Common myeloid progenitor, CD34-positive (primary cell): ENCODE results near the gene MCTP2.

ENCODE experiments used
- CTCF ChIA-PET: fragments of 350-600 bp; sonication (Branson Sonifier 250); formaldehyde crosslinking; loops from one replicate; lab custom pipeline; 2021; ENCODE audit warnings: antibody characterized with exemption; lab: Charles Lee
- POLR2A ChIA-PET: fragments of 350-600 bp; sonication (Branson Sonifier 250); formaldehyde crosslinking; loops from one replicate; lab custom pipeline; 2021; ENCODE audit warnings: antibody characterized with exemption; lab: Charles Lee
- DNase-seq, 3 donors: peaks; one replicate each; pipeline versions ENCODE4 v3.0.0 to v3.0.0-alpha.2; 2013
- H3K27ac ChIP-seq, 2 experiments: 1 replicate in 1 of 2; 2 replicates in 1 of 2; pipeline ENCODE4 v1.7.0; 2013; ENCODE audit warnings: inconsistent platforms in 2 of 2, low read length in 2 of 2, mild to moderate bottlenecking in 2 of 2, low read depth in 1 of 2, moderate library complexity in 1 of 2; ENCODE audit not compliant: severe bottlenecking in 2 of 2, insufficient read depth in 1 of 2, poor library complexity in 1 of 2
- H3K27me3 ChIP-seq, 5 experiments: replicated peaks in 2 of 5; 1 replicate in 3 of 5; 2 replicates in 2 of 5; pipeline versions ENCODE4 v1.6.1 to v1.7.0; 2013; ENCODE audit warnings: low read length in 4 of 5, mild to moderate bottlenecking in 2 of 5, moderate library complexity in 2 of 5, inconsistent platforms in 1 of 5; ENCODE audit not compliant: insufficient read depth in 5 of 5, control insufficient read depth in 4 of 5
- H3K36me3 ChIP-seq, 4 experiments: 1 replicate in 2 of 4; 2 replicates in 2 of 4; pipeline versions ENCODE4 v1.6.1 to v1.7.0; 2013; ENCODE audit warnings: low read length in 3 of 4, control low read depth in 1 of 4, mild to moderate bottlenecking in 1 of 4; ENCODE audit not compliant: control insufficient read depth in 4 of 4, insufficient read depth in 4 of 4
- H3K4me1 ChIP-seq, 4 experiments: 1 replicate in 3 of 4; 2 replicates in 1 of 4; pipeline versions ENCODE4 v1.6.1 to v1.7.1; 2013; ENCODE audit warnings: low read length in 3 of 4, mild to moderate bottlenecking in 3 of 4, control low read depth in 1 of 4, inconsistent platforms in 1 of 4, moderate library complexity in 1 of 4; ENCODE audit not compliant: control insufficient read depth in 4 of 4, insufficient read depth in 4 of 4; ENCODE audit errors: control extremely low read depth in 1 of 4
- H3K4me3 ChIP-seq, 7 experiments: 1 replicate in 4 of 7; 2 replicates in 3 of 7; pipeline versions ENCODE4 v1.5.1 to v1.7.0; 2013; ENCODE audit warnings: mild to moderate bottlenecking in 7 of 7, low read length in 6 of 7, moderate library complexity in 6 of 7, inconsistent platforms in 2 of 7, low read depth in 2 of 7, control low read depth in 1 of 7; ENCODE audit not compliant: insufficient read depth in 4 of 7, control insufficient read depth in 1 of 7; ENCODE audit errors: extremely low read depth in 1 of 7
- H3K9me3 ChIP-seq, 5 experiments: 1 replicate in 4 of 5; 2 replicates in 1 of 5; pipeline versions ENCODE4 v1.6.1 to v1.7.1; 2013; ENCODE audit warnings: low read length in 4 of 5, mild to moderate bottlenecking in 2 of 5, inconsistent platforms in 1 of 5, low read depth in 1 of 5, moderate library complexity in 1 of 5; ENCODE audit not compliant: control insufficient read depth in 4 of 5, insufficient read depth in 2 of 5; ENCODE audit errors: control extremely low read depth in 1 of 5
- WGBS: methylation state at CpG from one replicate; pipeline ENCODE4 v1.1.5; 2013; ENCODE audit not compliant: insufficient coverage; 5-methylcytosine and 5-hydroxymethylcytosine counted together

MCTP2 gene

GRCh38 chr15:94524565-94524964 lies 293.2 kb downstream of the MCTP2 start:
- POLR2A ChIA-PET = no interaction called here
- DNase-seq = no peak
- H3K9me3 ChIP-seq = no peaks in the 10 kb centered on the region
- no peaks in the 10 kb centered on the region for H3K36me3 ChIP-seq
- no peak overlapping the region for H3K4me3 ChIP-seq
- WGBS = 89% methylated on average over 1 of the region's 2 CpGs
- H3K27me3 ChIP-seq = no peaks in the 10 kb centered on the region
- H3K27ac ChIP-seq = no peak overlapping the region
- CTCF ChIA-PET = no interaction called here
- no peaks in the 10 kb centered on the region for H3K4me1 ChIP-seq

GRCh38 chr15:94526071-94526689 lies 294.8 kb downstream of the MCTP2 start:
- peak in 2 of 3 donors; percentile 3 to 15 for DNase-seq
- WGBS = 80% methylated on average over 3 of the region's 5 CpGs
- Histone ChIP-seq H3K9me3 (no peaks in the 10 kb centered on the region), H3K27me3 (no peaks in the 10 kb centered on the region), H3K36me3 (no peaks in the 10 kb centered on the region), H3K27ac (no peak overlapping the region), H3K4me3 (no peak overlapping the region), H3K4me1 (no peaks in the 10 kb centered on the region)
- POLR2A ChIA-PET = no interaction called here
- CTCF ChIA-PET = interaction anchor here (1.3 kb wide), 1 partner anchor 21 kb away, joined by 3 read pairs; no protein-coding TSS in a partner anchor

DNA sequence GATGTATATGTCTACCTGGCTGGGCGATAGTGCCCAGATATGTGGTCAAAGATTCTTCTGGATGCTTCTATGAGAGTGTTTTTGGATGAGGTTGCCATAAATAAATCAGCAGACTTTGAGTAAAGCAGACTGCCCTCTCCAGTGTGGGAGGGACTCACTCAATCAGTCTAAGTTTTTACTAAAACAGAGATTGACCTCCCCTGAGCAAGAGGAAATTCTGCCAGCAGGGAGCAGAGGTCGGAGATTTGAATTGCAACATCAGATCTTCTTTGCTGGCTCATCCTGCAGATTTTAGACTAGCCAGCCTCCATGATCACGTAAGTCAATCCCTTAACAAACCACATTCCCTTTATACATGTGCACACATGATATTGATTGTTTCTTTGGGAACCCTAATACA lies 300.9 kb downstream of the MCTP2 start:
- 93% methylated on average over 2 of the region's 3 CpGs for WGBS
- CTCF ChIA-PET = no interaction called here
- Histone ChIP-seq H3K27me3 (peaks cover 0 to 5% (median 0%) of the 10 kb centered on the region in 5 experiments), H3K4me3 (no peak overlapping the region), H3K9me3 (no peaks in the 10 kb centered on the region), H3K27ac (no peak overlapping the region), H3K36me3 (no peaks in the 10 kb centered on the region), H3K4me1 (no peaks in the 10 kb centered on the region)
- POLR2A ChIA-PET = no interaction called here
- no peak for DNase-seq
